Fibroblast of lung (primary cell): Measurements from ENCODE around the gene ERCC8.

Experiments used
- CTCF ChIP-seq, 2 donors: IDR thresholded peaks in 1 of 2; conservative IDR thresholded peaks in 1 of 2; 1 replicate in 1 of 2; 2 replicates in 1 of 2; pipeline ENCODE4 v1.5.1; 2011 to 2012; ENCODE audit warnings: low read length in 2 of 2, control low read depth in 1 of 2, inconsistent platforms in 1 of 2, low read depth in 1 of 2, mild to moderate bottlenecking in 1 of 2
- EZH2 ChIP-seq: IDR thresholded peaks from 2 replicates; pipeline ENCODE4 v1.5.1; 2012; ENCODE audit warnings: low read length, control low read depth, mild to moderate bottlenecking; ENCODE audit errors: missing control alignments

- no peak for TF ChIP-seq CTCF (conservative IDR thresholded peaks at IDR 0.05 in 1 of 2, IDR thresholded peaks at IDR 0.05 in 1 of 2; ENCODE audit: low read depth in 1 of 2, low read length in 2 of 2)
- TF ChIP-seq EZH2: no peak
Observed at GRCh38 chr5:60948738-60949137, 3.9 kb upstream of the ERCC8 start.
